ENCODE measurements around the gene NRARP. TPM values are rescaled to one million over a fixed set of nuclear protein-coding genes. Genes with fewer than 3 reads are reported as not detected.

Gene NRARP
- total and polyA plus RNA-seq, 2 of the 13 experiments (the other 11 are each of a cell fraction or from before 2014, with no cell fraction given), result 0.22 to 0.46 TPM

GRCh38 chr9:137251194-137251461 lies 50.9 kb downstream of the NRARP start, which contains the start of gene STPG3:
STPG3 (plus strand) TSS chr9:137251286; CDS start chr9:137251287, 1 bp downstream.
- peaks cover 2 to 9% of the 10 kb centered on the region in 2 experiments; a peak in 2 of 5 replicates for H3K27me3 ChIP-seq (ENCODE audit: control insufficient read depth in 1 of 2, insufficient read depth in 2 of 2, low read length in 2 of 2)
- H3K4me1 ChIP-seq (ENCODE audit: insufficient read depth, low read length), result peaks cover 80% of the 10 kb centered on the region
- CTCF ChIA-PET (ENCODE audit: low intra/inter-chr PET ratio, low total read pairs), result no interaction called here
- BruUV-seq (replicated peaks), result no TSS peak
- no peaks in the 10 kb centered on the region for H3K9me3 ChIP-seq (ENCODE audit: low read length)
- no peak for DNase-seq (ENCODE audit: low spot score)
- FAIRE-seq, result no peak
- peak within 1 kb of the TSS in 1 of 3 experiments; percentile 19; a peak in 1 of 6 replicates for H3K4me3 ChIP-seq (replicated peaks in 1 of 3; ENCODE audit: insufficient read depth in 1 of 3, low read depth in 2 of 3, low read length in 3 of 3)
- TF ChIP-seq, protein P1, sequence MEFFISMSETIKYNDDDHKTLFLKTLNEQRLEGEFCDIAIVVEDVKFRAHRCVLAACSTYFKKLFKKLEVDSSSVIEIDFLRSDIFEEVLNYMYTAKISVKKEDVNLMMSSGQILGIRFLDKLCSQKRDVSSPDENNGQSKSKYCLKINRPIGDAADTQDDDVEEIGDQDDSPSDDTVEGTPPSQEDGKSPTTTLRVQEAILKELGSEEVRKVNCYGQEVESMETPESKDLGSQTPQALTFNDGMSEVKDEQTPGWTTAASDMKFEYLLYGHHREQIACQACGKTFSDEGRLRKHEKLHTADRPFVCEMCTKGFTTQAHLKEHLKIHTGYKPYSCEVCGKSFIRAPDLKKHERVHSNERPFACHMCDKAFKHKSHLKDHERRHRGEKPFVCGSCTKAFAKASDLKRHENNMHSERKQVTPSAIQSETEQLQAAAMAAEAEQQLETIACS (CRISPR knock-in tag; IDR thresholded peaks at IDR 0.05), result no peak
- no peak for TF ChIP-seq HOXD1 (CRISPR knock-in tag; IDR thresholded peaks at IDR 0.05)
- no peak for TF ChIP-seq ZNF563 (CRISPR knock-in tag; IDR thresholded peaks at IDR 0.05)
- no peak for TF ChIP-seq MZF1 (CRISPR knock-in tag; IDR thresholded peaks at IDR 0.05; ENCODE audit: borderline replicate concordance)
- 0 out of 2 replicates have a peak, but pooled peaks have one; percentile 1 for TF ChIP-seq EED (CRISPR knock-in tag; IDR thresholded peaks at IDR 0.05)
- no peak for TF ChIP-seq XRCC5 (optimal IDR thresholded peaks at IDR 0.05; ENCODE audit: low read length)
- POLR2A ChIA-PET, result interaction anchor here (1.2 to 14.2 kb wide), 2 partner anchors 8 to 25 kb away, joined by 3 to 317 read pairs; partner anchors contain the start of gene TUBB4B
- 36% methylated on average over 4 of the region's 4 CpGs for whole genome bisulfite sequencing (ENCODE audit: low lambda C conversion rate)
- in situ Hi-C loops (cut with HindIII; ENCODE audit: extremely low pct_ligation_motif_present, low pct_unique_long_range_greater_than_20kb), result no loop called here
- H3K27ac ChIP-seq (ENCODE audit: extremely low read length, insufficient read depth, low read length), result no peak within 1 kb of the TSS
- no peak within 1 kb of the TSS for H2AFZ ChIP-seq (ENCODE audit: low read length)
- H4K20me1 ChIP-seq (ENCODE audit: insufficient read depth, low read length), result no peaks in the 10 kb centered on the region
- intact Hi-C loops (cut with micrococcal nuclease; ENCODE audit: unreplicated experiment), result no loop called here
- ATAC-seq, result no peak
- H3K79me2 ChIP-seq (ENCODE audit: insufficient read depth, low read length), result peaks cover 9% of the 10 kb centered on the region
- H3K9ac ChIP-seq (ENCODE audit: insufficient read depth, low read depth, low read length), result peak within 1 kb of the TSS; percentile 14; the same call in 1 of the 2 replicates
- H3K36me3 ChIP-seq (replicated peaks in 1 of 2; ENCODE audit: control insufficient read depth in 1 of 2, insufficient read depth in 2 of 2, low read length in 2 of 2), result no peaks in the 10 kb centered on the region
- H3K4me2 ChIP-seq (ENCODE audit: low read depth, low read length), result peak within 1 kb of the TSS; percentile 48
